ENCODE results near the gene VWCE. TPM values are rescaled to one million over a fixed set of nuclear protein-coding genes. Genes with fewer than 3 reads are reported as not detected.
A peak's percentile ranks its signal among the peaks of the same experiment; 100 is the strongest.

The VWCE gene
- total RNA-seq, 1 experiment from 2014 or later: 21.9 TPM

DNA sequence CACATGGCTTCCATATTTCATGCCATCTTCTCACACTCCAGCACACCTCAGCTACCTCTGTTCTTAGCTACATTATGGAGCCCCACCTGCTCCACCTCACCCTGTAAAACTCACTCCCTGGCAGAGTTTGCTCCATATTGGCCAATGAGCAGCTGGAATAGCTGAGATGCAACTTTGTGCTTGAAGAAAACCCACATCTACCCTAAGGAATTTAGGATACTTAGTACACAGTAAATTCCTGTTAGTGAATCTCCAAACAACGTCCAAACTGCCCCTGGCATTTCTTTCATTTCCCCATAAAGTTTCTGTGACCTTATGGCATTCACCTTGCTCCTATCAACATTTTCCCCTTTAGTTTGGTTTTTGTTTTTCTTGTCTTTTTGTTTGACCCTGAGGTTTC lies 2.2 kb upstream of the VWCE start:
- ATAC-seq (no peak), DNase-seq (ENCODE audit: low spot score) (no peak)
- no peak overlapping the region for H3K4me3 Mint-ChIP-seq
- peaks cover 16% of the 10 kb centered on the region for H3K27me3 Mint-ChIP-seq (ENCODE audit: low read depth)
- no peaks in the 10 kb centered on the region for H3K9me3 Mint-ChIP-seq
- peak overlapping the region; percentile 84 for H3K27ac Mint-ChIP-seq
- ChIA-PET CTCF (interaction anchor here (1.5 kb wide), 1 partner anchor 39 kb away, joined by 6 read pairs; no protein-coding TSS in a partner anchor), POLR2A (interaction anchor here (0.6 to 0.7 kb wide), 2 partner anchors 13 to 36 kb away, joined by 3 to 4 read pairs; no protein-coding TSS in a partner anchor)
- peaks cover 26% of the 10 kb centered on the region for H3K4me1 Mint-ChIP-seq
- H3K36me3 Mint-ChIP-seq: peaks cover 41% of the 10 kb centered on the region
- TF ChIP-seq, protein P1, sequence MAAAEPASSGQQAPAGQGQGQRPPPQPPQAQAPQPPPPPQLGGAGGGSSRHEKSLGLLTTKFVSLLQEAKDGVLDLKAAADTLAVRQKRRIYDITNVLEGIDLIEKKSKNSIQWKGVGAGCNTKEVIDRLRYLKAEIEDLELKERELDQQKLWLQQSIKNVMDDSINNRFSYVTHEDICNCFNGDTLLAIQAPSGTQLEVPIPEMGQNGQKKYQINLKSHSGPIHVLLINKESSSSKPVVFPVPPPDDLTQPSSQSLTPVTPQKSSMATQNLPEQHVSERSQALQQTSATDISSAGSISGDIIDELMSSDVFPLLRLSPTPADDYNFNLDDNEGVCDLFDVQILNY (CRISPR knock-in tag; IDR thresholded peaks at IDR 0.05): no peak
- TF ChIP-seq ZNF263 (CRISPR knock-in tag; IDR thresholded peaks at IDR 0.05; ENCODE audit: low read depth) (no peak), NR3C1 (CRISPR knock-in tag; conservative IDR thresholded peaks at IDR 0.05; ENCODE audit: low read depth) (no peak), ZNF317 (CRISPR knock-in tag; IDR thresholded peaks at IDR 0.05; ENCODE audit: borderline replicate concordance, low read depth) (no peak), ZNF423 (CRISPR knock-in tag; IDR thresholded peaks at IDR 0.05) (no peak), TCF7 (CRISPR knock-in tag; IDR thresholded peaks at IDR 0.05; ENCODE audit: low read depth) (no peak), ETV6 (CRISPR knock-in tag; IDR thresholded peaks at IDR 0.05) (no peak), TEAD1 (CRISPR knock-in tag; IDR thresholded peaks at IDR 0.05) (no peak), CBFB (CRISPR knock-in tag; IDR thresholded peaks at IDR 0.05; ENCODE audit: low read depth) (no peak), NFYB (CRISPR knock-in tag; conservative IDR thresholded peaks at IDR 0.05; ENCODE audit: low read depth) (no peak), ZNF416 (CRISPR knock-in tag; IDR thresholded peaks at IDR 0.05) (no peak), FOXK1 (CRISPR knock-in tag; IDR thresholded peaks at IDR 0.05) (no peak)
- TF ChIP-seq, protein P2, sequence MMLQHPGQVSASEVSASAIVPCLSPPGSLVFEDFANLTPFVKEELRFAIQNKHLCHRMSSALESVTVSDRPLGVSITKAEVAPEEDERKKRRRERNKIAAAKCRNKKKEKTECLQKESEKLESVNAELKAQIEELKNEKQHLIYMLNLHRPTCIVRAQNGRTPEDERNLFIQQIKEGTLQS (CRISPR knock-in tag; conservative IDR thresholded peaks at IDR 0.05): no peak
- TF ChIP-seq, protein P3, sequence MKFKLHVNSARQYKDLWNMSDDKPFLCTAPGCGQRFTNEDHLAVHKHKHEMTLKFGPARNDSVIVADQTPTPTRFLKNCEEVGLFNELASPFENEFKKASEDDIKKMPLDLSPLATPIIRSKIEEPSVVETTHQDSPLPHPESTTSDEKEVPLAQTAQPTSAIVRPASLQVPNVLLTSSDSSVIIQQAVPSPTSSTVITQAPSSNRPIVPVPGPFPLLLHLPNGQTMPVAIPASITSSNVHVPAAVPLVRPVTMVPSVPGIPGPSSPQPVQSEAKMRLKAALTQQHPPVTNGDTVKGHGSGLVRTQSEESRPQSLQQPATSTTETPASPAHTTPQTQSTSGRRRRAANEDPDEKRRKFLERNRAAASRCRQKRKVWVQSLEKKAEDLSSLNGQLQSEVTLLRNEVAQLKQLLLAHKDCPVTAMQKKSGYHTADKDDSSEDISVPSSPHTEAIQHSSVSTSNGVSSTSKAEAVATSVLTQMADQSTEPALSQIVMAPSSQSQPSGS (CRISPR knock-in tag; IDR thresholded peaks at IDR 0.05; ENCODE audit: borderline replicate concordance, low read depth): no peak
- TF ChIP-seq, protein P4, sequence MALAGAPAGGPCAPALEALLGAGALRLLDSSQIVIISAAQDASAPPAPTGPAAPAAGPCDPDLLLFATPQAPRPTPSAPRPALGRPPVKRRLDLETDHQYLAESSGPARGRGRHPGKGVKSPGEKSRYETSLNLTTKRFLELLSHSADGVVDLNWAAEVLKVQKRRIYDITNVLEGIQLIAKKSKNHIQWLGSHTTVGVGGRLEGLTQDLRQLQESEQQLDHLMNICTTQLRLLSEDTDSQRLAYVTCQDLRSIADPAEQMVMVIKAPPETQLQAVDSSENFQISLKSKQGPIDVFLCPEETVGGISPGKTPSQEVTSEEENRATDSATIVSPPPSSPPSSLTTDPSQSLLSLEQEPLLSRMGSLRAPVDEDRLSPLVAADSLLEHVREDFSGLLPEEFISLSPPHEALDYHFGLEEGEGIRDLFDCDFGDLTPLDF (CRISPR knock-in tag; IDR thresholded peaks at IDR 0.05): no peak

DNA sequence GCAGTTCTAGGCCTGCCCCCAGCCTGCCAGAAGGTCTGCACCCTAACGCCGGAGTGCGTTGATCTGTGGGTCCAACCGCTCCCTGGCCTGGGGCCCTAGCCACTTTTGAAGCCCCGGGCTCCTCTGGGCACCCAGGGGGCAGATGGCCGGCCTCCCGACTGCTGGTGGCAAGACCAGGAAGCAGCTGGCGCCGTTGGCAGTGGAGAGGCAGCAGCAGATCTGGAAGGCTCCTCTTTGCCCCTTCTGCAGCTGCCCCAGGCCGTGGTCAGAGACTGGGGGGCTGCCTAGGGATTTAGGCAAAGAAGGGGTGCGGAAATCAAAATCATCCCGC lies 445 bp upstream of the VWCE start:
- H3K9me3 Mint-ChIP-seq: no peaks in the 10 kb centered on the region
- peaks cover 17% of the 10 kb centered on the region for H3K27me3 Mint-ChIP-seq (ENCODE audit: low read depth)
- POLR2A ChIA-PET: interaction anchor here (1.5 kb wide), 1 partner anchor 66 kb away, joined by 6 read pairs; the partner anchor contains the start of gene CYB561A3
- TF ChIP-seq, protein P5, sequence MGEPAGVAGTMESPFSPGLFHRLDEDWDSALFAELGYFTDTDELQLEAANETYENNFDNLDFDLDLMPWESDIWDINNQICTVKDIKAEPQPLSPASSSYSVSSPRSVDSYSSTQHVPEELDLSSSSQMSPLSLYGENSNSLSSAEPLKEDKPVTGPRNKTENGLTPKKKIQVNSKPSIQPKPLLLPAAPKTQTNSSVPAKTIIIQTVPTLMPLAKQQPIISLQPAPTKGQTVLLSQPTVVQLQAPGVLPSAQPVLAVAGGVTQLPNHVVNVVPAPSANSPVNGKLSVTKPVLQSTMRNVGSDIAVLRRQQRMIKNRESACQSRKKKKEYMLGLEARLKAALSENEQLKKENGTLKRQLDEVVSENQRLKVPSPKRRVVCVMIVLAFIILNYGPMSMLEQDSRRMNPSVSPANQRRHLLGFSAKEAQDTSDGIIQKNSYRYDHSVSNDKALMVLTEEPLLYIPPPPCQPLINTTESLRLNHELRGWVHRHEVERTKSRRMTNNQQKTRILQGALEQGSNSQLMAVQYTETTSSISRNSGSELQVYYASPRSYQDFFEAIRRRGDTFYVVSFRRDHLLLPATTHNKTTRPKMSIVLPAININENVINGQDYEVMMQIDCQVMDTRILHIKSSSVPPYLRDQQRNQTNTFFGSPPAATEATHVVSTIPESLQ (CRISPR knock-in tag; IDR thresholded peaks at IDR 0.05): no peak
- no peak for TF ChIP-seq GRHL2 (CRISPR knock-in tag; IDR thresholded peaks at IDR 0.05; ENCODE audit: insufficient replicate concordance, severe bottlenecking)
- TF ChIP-seq, protein P6, sequence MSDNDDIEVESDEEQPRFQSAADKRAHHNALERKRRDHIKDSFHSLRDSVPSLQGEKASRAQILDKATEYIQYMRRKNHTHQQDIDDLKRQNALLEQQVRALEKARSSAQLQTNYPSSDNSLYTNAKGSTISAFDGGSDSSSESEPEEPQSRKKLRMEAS (CRISPR knock-in tag; IDR thresholded peaks at IDR 0.05): no peak
- no peak for TF ChIP-seq SMAD3 (CRISPR knock-in tag; IDR thresholded peaks at IDR 0.05; ENCODE audit: borderline replicate concordance)
- no peak for TF ChIP-seq SOX15 (CRISPR knock-in tag; IDR thresholded peaks at IDR 0.05)
- no peak for TF ChIP-seq ZNF317 (CRISPR knock-in tag; IDR thresholded peaks at IDR 0.05; ENCODE audit: borderline replicate concordance, low read depth)
- TF ChIP-seq, protein P7, sequence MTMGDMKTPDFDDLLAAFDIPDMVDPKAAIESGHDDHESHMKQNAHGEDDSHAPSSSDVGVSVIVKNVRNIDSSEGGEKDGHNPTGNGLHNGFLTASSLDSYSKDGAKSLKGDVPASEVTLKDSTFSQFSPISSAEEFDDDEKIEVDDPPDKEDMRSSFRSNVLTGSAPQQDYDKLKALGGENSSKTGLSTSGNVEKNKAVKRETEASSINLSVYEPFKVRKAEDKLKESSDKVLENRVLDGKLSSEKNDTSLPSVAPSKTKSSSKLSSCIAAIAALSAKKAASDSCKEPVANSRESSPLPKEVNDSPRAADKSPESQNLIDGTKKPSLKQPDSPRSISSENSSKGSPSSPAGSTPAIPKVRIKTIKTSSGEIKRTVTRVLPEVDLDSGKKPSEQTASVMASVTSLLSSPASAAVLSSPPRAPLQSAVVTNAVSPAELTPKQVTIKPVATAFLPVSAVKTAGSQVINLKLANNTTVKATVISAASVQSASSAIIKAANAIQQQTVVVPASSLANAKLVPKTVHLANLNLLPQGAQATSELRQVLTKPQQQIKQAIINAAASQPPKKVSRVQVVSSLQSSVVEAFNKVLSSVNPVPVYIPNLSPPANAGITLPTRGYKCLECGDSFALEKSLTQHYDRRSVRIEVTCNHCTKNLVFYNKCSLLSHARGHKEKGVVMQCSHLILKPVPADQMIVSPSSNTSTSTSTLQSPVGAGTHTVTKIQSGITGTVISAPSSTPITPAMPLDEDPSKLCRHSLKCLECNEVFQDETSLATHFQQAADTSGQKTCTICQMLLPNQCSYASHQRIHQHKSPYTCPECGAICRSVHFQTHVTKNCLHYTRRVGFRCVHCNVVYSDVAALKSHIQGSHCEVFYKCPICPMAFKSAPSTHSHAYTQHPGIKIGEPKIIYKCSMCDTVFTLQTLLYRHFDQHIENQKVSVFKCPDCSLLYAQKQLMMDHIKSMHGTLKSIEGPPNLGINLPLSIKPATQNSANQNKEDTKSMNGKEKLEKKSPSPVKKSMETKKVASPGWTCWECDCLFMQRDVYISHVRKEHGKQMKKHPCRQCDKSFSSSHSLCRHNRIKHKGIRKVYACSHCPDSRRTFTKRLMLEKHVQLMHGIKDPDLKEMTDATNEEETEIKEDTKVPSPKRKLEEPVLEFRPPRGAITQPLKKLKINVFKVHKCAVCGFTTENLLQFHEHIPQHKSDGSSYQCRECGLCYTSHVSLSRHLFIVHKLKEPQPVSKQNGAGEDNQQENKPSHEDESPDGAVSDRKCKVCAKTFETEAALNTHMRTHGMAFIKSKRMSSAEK (CRISPR knock-in tag; IDR thresholded peaks at IDR 0.05; ENCODE audit: borderline replicate concordance): no peak
- no peak for TF ChIP-seq HMGA2 (CRISPR knock-in tag; IDR thresholded peaks at IDR 0.05)
- no peak for TF ChIP-seq ZNF121 (CRISPR knock-in tag; IDR thresholded peaks at IDR 0.05)
- TF ChIP-seq NR2C2 (CRISPR knock-in tag; IDR thresholded peaks at IDR 0.05): no peak
- no peak for TF ChIP-seq NFYB (CRISPR knock-in tag; conservative IDR thresholded peaks at IDR 0.05; ENCODE audit: low read depth)
- peaks cover 23% of the 10 kb centered on the region for H3K36me3 Mint-ChIP-seq
- H3K4me3 Mint-ChIP-seq: peak overlapping the region; percentile 47
- CTCF ChIA-PET: interaction anchor here (0.9 to 3.2 kb wide), 7 partner anchors 9 to 140 kb away, joined by 3 to 21 read pairs (median 9); no protein-coding TSS in a partner anchor
- peaks cover 26% of the 10 kb centered on the region for H3K4me1 Mint-ChIP-seq
- peak; percentile 21 for ATAC-seq
- H3K27ac Mint-ChIP-seq: no peak overlapping the region
- no peak for DNase-seq (ENCODE audit: low spot score)

All from WTC11 (cell line).